ENCODE measurements around the gene NEGR1.

DNA sequence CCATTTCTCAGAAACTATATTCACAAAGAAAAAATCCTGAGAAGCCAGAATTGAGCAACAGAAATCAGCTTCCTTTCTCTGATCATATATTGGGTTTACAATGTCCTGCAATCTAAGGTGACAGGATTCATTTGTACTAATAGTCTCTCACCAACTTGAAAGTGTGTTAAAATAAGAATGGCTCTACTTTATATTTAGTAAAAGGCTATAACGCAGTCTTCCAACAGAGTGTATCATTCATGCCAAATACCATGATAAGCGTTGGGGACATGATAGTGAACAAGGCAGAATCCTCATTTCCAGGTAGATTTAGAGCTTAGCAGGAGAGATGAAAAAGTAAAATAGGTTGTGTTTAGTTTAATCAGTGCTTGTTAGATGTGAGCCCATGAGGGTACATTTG is 682.3 kb downstream of the NEGR1 start:
- TF ChIP-seq, protein P1, sequence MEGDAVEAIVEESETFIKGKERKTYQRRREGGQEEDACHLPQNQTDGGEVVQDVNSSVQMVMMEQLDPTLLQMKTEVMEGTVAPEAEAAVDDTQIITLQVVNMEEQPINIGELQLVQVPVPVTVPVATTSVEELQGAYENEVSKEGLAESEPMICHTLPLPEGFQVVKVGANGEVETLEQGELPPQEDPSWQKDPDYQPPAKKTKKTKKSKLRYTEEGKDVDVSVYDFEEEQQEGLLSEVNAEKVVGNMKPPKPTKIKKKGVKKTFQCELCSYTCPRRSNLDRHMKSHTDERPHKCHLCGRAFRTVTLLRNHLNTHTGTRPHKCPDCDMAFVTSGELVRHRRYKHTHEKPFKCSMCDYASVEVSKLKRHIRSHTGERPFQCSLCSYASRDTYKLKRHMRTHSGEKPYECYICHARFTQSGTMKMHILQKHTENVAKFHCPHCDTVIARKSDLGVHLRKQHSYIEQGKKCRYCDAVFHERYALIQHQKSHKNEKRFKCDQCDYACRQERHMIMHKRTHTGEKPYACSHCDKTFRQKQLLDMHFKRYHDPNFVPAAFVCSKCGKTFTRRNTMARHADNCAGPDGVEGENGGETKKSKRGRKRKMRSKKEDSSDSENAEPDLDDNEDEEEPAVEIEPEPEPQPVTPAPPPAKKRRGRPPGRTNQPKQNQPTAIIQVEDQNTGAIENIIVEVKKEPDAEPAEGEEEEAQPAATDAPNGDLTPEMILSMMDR (IDR thresholded peaks at IDR 0.05): no peak
- TF ChIP-seq POLR2A (IDR thresholded peaks at IDR 0.05): no peak

Data from Peyer's patch (tissue), 4 donors.